ENCODE results near the gene FKBP8. TPM values are rescaled to one million over a fixed set of nuclear protein-coding genes. Genes with fewer than 3 reads are reported as not detected.

FKBP8 gene
- polyA plus RNA-seq, 3 donors from 2014 or later, result 85.7 to 137 (median 94.5) TPM

- Mint-ChIP-seq H3K4me3 (peak overlapping the region in 4 of 5 donors; percentile 30 to 73 (median 51)), H3K36me3 (no peaks in the 10 kb centered on the region), H3K4me1 (peaks cover 96 to 98% of the 10 kb centered on the region in 2 donors), H3K27ac (peak overlapping the region; percentile 79 to 95 (median 84)), H3K9me3 (no peaks in the 10 kb centered on the region), H3K27me3 (ENCODE audit: low read depth in 3 of 3) (peaks cover 8 to 47% (median 20%) of the 10 kb centered on the region in 3 donors)
- DNase-seq, result no peak
Observed at GRCh38 chr19:18500376-18500775, 43.0 kb downstream of the FKBP8 start.

GRCh38 chr19:18499055-18499775, 44.2 kb downstream of the FKBP8 start:
- peak overlapping the region in 3 of 5 donors; percentile 22 to 44 (median 25) for H3K4me3 Mint-ChIP-seq
- DNase-seq, result no peak

DNA sequence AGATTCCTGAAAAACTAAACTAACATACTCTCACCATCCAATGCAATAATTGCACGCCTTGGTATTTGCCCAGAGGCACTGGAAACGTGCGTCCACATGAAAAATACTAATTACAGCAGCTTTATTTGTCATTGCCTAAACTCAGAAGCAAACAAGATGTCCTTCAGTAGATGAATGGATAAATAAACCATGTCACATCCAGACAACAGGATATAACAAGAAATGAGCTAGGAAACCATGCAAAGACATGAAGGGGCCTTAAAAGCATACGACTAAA, 46.5 kb downstream of the FKBP8 start:
- Mint-ChIP-seq H3K4me1 (peaks cover 94 to 96% of the 10 kb centered on the region in 2 donors), H3K36me3 (no peaks in the 10 kb centered on the region), H3K9me3 (no peaks in the 10 kb centered on the region), H3K4me3 (peak overlapping the region; percentile 45 to 85 (median 81)), H3K27ac (peak overlapping the region; percentile 88 to 98 (median 94)), H3K27me3 (ENCODE audit: low read depth in 3 of 3) (peaks cover 8 to 42% (median 24%) of the 10 kb centered on the region in 3 donors)
- no peak for DNase-seq

More at GRCh38 chr19:18499055-18499775, 44.2 kb downstream of the FKBP8 start:
- Mint-ChIP-seq H3K4me1 (peaks cover 96 to 98% of the 10 kb centered on the region in 2 donors), H3K27ac (peak overlapping the region; percentile 79 to 98 (median 90)), H3K9me3 (no peaks in the 10 kb centered on the region), H3K27me3 (ENCODE audit: low read depth in 3 of 3) (peaks cover 8 to 45% (median 20%) of the 10 kb centered on the region in 3 donors), H3K36me3 (no peaks in the 10 kb centered on the region)

DNA sequence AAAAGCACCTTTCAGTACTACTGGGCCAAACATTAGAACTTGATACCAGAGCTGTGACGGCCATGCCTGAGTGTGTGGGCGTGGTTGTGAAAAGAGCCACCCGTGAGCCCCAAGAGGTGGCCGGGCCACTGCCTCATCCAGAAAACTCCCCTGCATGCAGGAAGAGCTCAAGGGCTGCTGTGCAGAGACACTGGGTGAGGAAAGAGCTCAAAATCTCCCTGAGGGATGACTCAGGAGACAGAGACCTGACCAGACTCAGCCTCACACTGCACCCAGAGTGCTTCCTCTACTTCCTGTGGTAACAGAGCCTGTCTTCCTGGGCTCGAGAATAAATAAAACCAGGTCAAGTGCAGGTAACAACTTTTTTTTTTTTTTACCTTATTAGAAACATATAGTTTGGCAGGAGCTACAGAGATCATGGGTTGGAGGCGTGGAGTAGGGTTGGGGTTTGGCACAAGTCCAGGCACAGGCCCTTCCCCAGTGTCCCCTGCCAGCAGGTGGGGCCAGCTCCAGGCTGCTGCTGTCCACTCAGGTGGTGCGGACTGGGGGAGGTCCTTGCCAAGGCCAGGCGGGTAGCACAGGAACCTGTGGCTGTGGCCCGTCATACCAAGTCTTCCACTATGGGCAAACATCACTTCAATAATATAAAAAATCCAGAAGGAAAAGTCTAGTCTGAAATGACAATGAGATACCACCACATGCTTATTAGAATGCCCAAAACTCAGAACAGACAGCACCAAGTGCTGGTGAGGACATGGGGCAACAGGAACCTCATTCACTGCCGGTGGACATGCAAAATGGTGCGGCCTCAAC, 47.0 kb downstream of the FKBP8 start:
- Mint-ChIP-seq H3K4me3 (peak overlapping the region; percentile 79 to 85 (median 81)), H3K36me3 (no peaks in the 10 kb centered on the region), H3K4me1 (peaks cover 94 to 95% of the 10 kb centered on the region in 2 donors), H3K27ac (peak overlapping the region; percentile 88 to 98 (median 94)), H3K27me3 (ENCODE audit: low read depth in 3 of 3) (peaks cover 8 to 43% (median 26%) of the 10 kb centered on the region in 3 donors), H3K9me3 (no peaks in the 10 kb centered on the region)
- DNase-seq, result peak; percentile 84 to 86 (median 85)

DNA sequence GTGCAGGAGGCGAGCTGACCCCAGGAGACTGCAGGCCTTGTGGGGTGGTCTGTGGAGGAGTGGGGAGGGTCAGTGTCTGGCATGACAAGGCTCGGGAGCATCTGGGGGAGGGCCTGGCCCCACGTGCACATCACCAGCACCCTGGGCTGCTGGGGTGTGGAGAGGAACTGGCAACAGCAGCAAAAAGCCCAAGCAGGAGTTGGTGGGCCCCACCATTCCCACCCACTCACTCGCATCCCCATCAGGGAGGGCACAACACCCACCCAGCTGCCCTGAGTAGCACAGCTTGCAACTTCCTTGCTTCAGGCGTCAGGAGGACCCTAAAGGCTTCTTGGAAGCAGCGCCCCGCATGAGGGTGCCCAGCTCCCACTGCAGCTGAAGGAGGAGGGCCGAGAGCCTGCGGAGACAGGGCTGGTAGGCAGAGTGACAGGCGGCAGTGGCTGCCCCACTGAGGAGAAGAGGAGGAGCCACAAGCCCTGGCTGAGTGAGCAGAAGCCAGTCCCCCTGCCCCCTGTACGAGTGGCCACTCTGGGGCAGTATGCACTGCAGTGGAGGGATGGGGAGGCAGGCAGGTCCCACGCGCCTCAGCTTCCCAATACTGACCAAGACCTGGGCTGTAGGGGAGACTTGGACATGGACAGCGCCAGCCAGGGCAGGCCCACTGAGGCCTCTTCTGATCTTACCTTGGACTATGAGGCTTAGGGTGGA, 48.0 kb downstream of the FKBP8 start:
- Mint-ChIP-seq H3K9me3 (no peaks in the 10 kb centered on the region), H3K4me1 (peaks cover 94% of the 10 kb centered on the region in 2 donors), H3K27me3 (ENCODE audit: low read depth in 3 of 3) (peaks cover 11 to 40% (median 34%) of the 10 kb centered on the region in 3 donors), H3K27ac (peak overlapping the region; percentile 88 to 98 (median 94)), H3K36me3 (no peaks in the 10 kb centered on the region), H3K4me3 (peak overlapping the region; percentile 79 to 85 (median 81))
- DNase-seq, result no peak

DNA sequence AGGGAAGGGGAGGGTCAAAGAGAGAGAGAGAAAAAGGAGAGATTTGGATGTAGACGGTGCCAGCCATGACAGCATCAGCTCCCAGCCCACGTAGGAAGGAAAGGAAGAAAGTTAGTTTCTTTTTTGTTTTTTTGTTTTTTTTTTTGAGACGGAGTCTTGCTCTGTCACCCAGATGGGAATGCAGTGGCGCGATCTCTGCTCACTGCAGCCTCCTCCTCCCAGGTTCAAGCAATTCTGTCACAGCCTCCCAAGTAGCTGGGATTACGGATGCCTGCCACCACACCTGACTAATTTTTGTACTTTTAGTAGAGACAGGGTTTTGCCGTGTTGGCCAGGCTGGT, 49.1 kb downstream of the FKBP8 start:
- peak; percentile 46 to 48 (median 46) for DNase-seq

DNA sequence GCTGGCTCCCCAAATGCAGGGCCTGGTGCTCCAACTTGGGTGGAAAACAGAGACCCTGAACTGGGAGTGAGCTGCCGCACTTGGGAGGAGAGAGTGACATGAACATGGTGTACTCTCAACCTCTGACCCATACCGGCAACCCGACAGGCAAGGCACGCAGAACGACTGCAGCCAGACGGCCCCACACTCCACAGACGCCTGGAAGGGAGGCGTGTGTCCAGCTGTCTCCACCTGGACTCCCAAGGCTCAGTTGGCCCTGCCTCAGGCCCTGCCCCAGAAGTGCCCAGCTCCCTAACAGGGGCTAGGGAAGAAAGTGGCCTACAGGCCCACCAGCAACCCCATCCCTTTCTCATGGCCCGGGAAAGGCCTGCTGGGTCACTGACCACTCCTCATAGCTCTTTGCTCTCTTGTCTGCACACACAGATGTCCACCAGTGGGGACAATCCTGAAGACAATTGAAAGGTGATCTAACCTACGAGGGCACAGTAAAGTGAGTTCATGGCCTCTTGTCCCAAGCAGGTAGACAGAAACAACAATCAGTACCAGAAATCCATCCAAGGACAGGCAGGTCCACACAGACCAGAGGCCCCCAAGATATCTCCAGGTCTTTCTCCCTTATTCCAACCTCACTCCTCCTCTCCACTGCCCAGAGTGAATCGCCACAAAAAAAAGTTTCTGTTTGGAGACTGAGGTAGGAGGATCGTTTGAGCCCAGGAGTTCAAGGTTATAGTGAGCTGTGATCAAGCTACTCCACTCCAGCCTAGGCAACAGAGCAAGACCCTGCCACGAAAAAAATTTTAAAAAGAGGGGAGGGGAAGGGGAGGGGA, 49.7 kb downstream of the FKBP8 start:
- Mint-ChIP-seq H3K9me3 (no peaks in the 10 kb centered on the region), H3K36me3 (no peaks in the 10 kb centered on the region), H3K4me3 (peak overlapping the region; percentile 12 to 81 (median 56)), H3K27me3 (ENCODE audit: low read depth in 3 of 3) (peaks cover 11 to 37% (median 35%) of the 10 kb centered on the region in 3 donors), H3K4me1 (peaks cover 93 to 94% of the 10 kb centered on the region in 2 donors), H3K27ac (peak overlapping the region; percentile 88 to 98 (median 94))
- no peak for DNase-seq

More for the DNA sequence above, 49.1 kb downstream of the FKBP8 start:
- peak overlapping the region; percentile 12 to 81 (median 56) for H3K4me3 Mint-ChIP-seq
- no peaks in the 10 kb centered on the region for H3K9me3 Mint-ChIP-seq
- H3K4me1 Mint-ChIP-seq, result peaks cover 94% of the 10 kb centered on the region in 2 donors
- no peaks in the 10 kb centered on the region for H3K36me3 Mint-ChIP-seq
- peaks cover 11 to 37% (median 35%) of the 10 kb centered on the region in 3 donors for H3K27me3 Mint-ChIP-seq (ENCODE audit: low read depth in 3 of 3)
- peak overlapping the region; percentile 88 to 98 (median 94) for H3K27ac Mint-ChIP-seq

GRCh38 chr19:18491995-18492953, 51.1 kb downstream of the FKBP8 start:
- DNase-seq, result no peak
- Mint-ChIP-seq H3K4me3 (peak overlapping the region; percentile 33 to 67 (median 63)), H3K4me1 (peaks cover 88 to 97% of the 10 kb centered on the region in 2 donors), H3K9me3 (no peaks in the 10 kb centered on the region), H3K27me3 (ENCODE audit: low read depth in 3 of 3) (peaks cover 11 to 32% (median 32%) of the 10 kb centered on the region in 3 donors), H3K36me3 (no peaks in the 10 kb centered on the region), H3K27ac (peak overlapping the region; percentile 39 to 96 (median 90))

DNA sequence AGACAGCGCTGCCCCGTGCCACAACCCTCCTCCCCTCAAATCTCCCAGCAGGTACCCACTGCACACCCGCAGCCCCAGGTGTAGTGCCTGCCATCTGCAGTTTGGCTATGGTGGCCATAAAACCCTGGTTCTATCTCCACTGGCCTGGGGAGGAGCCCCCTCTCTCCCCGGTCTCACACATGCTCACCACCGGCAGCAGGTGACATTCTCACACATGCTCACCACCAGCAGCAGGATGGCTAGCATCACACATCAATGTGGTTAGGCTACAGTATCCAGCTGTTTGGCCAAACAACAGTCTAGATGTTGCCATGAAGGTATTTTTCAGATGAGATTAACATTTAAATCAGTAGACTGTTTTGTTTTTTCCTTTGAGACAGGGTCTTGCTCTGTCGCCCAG, 52.6 kb downstream of the FKBP8 start:
- Mint-ChIP-seq H3K9me3 (no peaks in the 10 kb centered on the region), H3K27me3 (ENCODE audit: low read depth in 3 of 3) (peaks cover 4 to 27% (median 23%) of the 10 kb centered on the region in 3 donors), H3K27ac (peak overlapping the region; percentile 69 to 98 (median 92)), H3K4me3 (peak overlapping the region; percentile 41 to 66 (median 63)), H3K36me3 (no peaks in the 10 kb centered on the region), H3K4me1 (peaks cover 86 to 93% of the 10 kb centered on the region in 2 donors)
- DNase-seq, result peak; percentile 84 to 86 (median 85)

DNA sequence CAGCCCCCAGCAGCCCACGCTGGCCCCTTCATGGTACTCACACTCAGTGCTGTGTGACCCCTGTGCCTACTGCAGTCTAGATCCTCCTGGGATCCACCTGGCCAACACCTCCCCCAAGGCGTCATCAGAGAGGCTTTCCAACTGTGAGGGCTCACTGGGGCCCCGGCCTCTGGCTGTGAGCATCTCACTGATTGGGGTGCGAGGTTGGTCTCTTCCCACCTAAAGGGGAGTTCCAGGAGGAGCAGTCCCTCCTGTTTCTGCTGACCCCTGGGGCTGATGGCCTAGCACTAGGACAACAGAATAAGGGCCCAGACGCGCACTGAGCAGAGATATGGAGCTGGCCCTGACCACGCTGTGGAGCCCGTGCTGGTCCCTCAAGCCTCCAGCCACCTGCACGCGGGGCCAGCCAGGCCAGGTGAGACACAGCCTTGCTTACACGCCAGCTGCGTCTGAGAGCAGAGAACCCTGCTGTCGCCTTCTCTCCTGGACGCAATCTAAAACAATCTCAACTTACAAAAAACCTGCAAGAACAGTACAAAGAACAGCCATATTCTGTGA, 53.7 kb downstream of the FKBP8 start:
- Mint-ChIP-seq H3K27ac (peak overlapping the region in 5 of 6 donors; percentile 77 to 98 (median 95)), H3K4me3 (no peak overlapping the region)
- no peak for DNase-seq

DNA sequence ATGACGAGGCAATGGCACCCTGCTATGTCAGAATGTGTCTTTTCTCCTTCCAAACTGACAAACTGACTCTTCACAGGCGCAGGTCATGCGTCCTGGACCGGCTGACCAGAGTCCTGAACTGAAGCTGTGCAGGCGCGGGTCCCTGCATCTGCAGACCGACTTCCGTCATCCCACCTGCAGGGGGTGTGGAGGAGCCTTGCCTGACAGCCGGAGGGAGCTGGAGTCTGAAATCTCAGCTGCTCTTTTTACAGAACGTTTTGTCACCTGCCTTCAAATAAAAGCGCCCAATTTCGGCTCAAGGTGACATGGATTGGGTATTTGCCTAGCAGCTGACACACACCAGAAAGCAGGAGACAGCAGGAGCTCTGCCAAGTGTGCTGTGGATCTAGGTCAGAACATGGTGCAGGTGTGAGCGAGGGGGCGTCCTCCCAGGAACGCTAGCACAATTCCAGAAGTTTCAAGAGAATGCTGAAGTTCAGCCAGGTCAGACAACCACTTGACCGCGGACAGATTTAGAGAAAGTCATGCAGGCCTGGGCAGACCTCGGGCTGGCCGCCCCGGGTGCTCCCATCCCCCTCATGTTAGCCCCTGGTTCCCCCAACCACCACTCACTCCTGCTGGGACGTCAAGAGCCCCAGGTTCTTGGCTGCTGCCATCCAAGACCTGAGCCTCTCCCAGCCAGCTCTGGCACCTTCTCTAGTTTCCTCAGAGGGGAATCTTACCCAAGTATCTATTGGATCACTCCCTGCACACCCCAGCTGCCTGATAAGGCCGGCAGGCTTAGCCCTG, 54.3 kb downstream of the FKBP8 start:
- H3K4me1 Mint-ChIP-seq, result peaks cover 77 to 87% of the 10 kb centered on the region in 2 donors
- H3K27me3 Mint-ChIP-seq (ENCODE audit: low read depth in 3 of 3), result peaks cover 7 to 25% (median 19%) of the 10 kb centered on the region in 3 donors
- H3K36me3 Mint-ChIP-seq, result no peaks in the 10 kb centered on the region
- DNase-seq, result no peak
- no peaks in the 10 kb centered on the region for H3K9me3 Mint-ChIP-seq
- H3K4me3 Mint-ChIP-seq, result no peak overlapping the region
- H3K27ac Mint-ChIP-seq, result peak overlapping the region; percentile 34 to 98 (median 92)

More for the DNA sequence above, 53.7 kb downstream of the FKBP8 start:
- Mint-ChIP-seq H3K27me3 (ENCODE audit: low read depth in 3 of 3) (peaks cover 7 to 29% (median 20%) of the 10 kb centered on the region in 3 donors), H3K4me1 (peaks cover 82 to 91% of the 10 kb centered on the region in 2 donors), H3K36me3 (no peaks in the 10 kb centered on the region), H3K9me3 (no peaks in the 10 kb centered on the region)
